ENCODE measurements around the gene TMSB4X. TPM values are rescaled to one million over a fixed set of nuclear protein-coding genes. Genes with fewer than 3 reads are reported as not detected.

The TMSB4X gene
- total RNA-seq, 1 donor from 2014 or later = 2,664 TPM

DNA sequence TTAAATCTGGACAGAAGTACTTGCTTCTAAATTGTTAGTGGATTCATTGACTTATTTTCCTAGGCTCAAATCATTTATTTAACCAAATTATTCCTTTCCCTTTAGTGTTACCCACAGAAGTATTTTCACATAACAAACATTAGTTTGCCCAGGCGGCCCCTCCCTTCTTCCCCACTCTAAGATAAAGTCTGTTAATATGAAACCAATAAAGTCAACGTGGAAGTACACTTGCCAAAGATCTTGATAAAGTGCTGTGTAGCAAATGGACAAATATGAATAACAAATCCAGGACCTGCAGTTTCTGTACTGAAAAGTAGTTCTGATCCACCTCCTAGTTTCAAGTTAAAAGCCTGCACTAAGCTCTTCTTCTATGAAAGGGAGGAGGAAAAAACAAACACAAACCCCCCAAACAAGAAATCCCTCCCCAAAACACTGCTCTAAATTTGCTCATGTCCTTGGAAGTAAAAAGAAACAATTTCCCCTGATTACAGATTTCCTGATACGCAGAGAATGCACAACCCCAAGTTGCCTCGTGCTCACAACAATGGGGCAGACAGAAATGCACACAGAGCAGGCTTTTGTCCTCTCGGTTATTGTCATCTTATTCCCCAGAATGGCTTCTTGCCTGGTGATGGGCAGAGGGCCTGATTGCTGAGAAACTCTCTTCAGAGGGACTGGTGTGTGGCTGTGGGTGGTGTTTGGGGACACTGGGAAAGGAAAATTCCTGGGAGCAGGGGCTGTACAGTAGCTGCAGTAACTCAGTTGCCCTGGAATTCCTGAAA lies 23.2 kb downstream of the TMSB4X start:
- DNase-seq (ENCODE audit: low read depth, low spot score) = peak; percentile 5
- TF ChIP-seq, protein P1, sequence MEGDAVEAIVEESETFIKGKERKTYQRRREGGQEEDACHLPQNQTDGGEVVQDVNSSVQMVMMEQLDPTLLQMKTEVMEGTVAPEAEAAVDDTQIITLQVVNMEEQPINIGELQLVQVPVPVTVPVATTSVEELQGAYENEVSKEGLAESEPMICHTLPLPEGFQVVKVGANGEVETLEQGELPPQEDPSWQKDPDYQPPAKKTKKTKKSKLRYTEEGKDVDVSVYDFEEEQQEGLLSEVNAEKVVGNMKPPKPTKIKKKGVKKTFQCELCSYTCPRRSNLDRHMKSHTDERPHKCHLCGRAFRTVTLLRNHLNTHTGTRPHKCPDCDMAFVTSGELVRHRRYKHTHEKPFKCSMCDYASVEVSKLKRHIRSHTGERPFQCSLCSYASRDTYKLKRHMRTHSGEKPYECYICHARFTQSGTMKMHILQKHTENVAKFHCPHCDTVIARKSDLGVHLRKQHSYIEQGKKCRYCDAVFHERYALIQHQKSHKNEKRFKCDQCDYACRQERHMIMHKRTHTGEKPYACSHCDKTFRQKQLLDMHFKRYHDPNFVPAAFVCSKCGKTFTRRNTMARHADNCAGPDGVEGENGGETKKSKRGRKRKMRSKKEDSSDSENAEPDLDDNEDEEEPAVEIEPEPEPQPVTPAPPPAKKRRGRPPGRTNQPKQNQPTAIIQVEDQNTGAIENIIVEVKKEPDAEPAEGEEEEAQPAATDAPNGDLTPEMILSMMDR (conservative IDR thresholded peaks at IDR 0.05) = no peak
- Mint-ChIP-seq H3K4me3 (peak overlapping the region; percentile 32), H3K27ac (ENCODE audit: unreplicated experiment) (peak overlapping the region; percentile 95), H3K9me3 (peaks cover 3% of the 10 kb centered on the region), H3K36me3 (ENCODE audit: low read depth) (no peaks in the 10 kb centered on the region), H3K4me1 (peaks cover 38% of the 10 kb centered on the region), H3K27me3 (ENCODE audit: low read depth) (no peaks in the 10 kb centered on the region)

DNA sequence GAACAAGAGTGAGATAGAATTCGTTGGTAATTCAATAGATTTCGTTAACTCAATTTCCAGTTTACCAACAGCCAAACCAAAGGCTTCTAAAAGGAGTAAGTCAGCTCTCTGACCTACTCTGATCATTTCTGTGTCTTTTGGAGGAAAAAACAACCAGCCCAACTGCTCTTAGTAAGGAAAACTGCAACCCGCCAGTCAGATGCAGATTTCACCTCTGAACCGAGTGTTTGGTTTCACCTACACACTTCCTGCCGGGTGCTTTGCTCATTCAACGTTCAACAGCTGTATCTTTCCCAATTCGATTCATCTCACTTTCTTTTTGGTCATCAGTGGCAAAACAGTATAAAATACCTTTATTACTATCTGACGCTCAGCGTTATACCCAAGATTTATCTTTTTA lies 24.5 kb downstream of the TMSB4X start:
- Mint-ChIP-seq H3K36me3 (ENCODE audit: low read depth) (no peaks in the 10 kb centered on the region), H3K27me3 (ENCODE audit: low read depth) (no peaks in the 10 kb centered on the region), H3K4me3 (peak overlapping the region; percentile 54), H3K27ac (ENCODE audit: unreplicated experiment) (peak overlapping the region; percentile 84), H3K4me1 (peaks cover 38% of the 10 kb centered on the region), H3K9me3 (peaks cover 3% of the 10 kb centered on the region)
- TF ChIP-seq, protein P1 (conservative IDR thresholded peaks at IDR 0.05) = no peak
- DNase-seq (ENCODE audit: low read depth, low spot score) = no peak

DNA sequence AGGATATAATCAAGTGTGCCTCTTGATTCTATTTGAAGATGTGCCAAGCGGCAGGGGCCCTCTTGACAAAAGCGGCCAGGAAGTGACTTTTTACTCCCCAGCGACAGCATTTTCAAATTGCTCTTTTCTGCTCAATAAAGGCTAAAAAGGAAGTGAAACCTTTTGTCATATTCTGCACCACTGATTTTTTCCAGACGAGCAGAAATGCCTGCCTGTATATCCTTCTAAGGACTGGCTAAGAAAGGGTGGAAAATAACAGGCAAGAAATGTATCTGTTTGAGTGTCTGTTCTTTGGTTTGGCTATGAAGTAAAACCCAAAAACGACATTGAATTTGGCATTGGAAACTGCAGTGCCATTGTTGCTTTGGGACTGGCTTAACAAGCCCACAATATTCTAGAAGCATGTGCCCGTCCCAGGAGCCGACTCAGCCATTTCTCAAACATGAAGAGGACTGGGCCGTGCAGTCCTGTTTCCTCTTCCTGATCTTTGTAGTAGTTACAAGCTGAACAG lies 25.4 kb downstream of the TMSB4X start:
- no peaks in the 10 kb centered on the region for H3K27me3 Mint-ChIP-seq (ENCODE audit: low read depth)
- no peaks in the 10 kb centered on the region for H3K36me3 Mint-ChIP-seq (ENCODE audit: low read depth)
- peaks cover 38% of the 10 kb centered on the region for H3K4me1 Mint-ChIP-seq
- peak overlapping the region; percentile 23 for H3K27ac Mint-ChIP-seq (ENCODE audit: unreplicated experiment)
- DNase-seq (ENCODE audit: low read depth, low spot score) = no peak
- TF ChIP-seq, protein P1 (conservative IDR thresholded peaks at IDR 0.05) = no peak
- H3K4me3 Mint-ChIP-seq = no peak overlapping the region
- H3K9me3 Mint-ChIP-seq = peaks cover 2% of the 10 kb centered on the region

DNA sequence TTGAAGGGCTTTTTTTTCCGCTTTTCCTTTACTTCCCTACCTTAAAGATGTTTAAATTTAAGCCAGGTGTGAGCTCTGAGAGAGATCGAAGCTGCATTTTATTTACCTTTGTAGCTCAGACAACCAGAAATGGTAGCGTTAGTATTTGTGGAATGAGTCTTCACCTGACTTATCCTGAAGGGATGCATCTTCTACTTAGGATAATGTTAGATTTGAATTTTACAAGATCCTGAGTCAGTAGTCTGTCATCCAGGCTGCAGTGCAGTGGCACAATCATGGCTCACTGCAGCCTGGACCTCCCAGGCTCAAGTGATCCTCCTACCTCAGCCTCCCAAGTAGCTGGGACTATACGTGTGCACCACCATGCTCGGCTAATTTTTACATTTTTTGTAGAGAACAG lies 26.2 kb downstream of the TMSB4X start:
- no peaks in the 10 kb centered on the region for H3K27me3 Mint-ChIP-seq (ENCODE audit: low read depth)
- H3K9me3 Mint-ChIP-seq = no peaks in the 10 kb centered on the region
- TF ChIP-seq, protein P1 (conservative IDR thresholded peaks at IDR 0.05) = no peak
- DNase-seq (ENCODE audit: low read depth, low spot score) = no peak
- H3K4me1 Mint-ChIP-seq = peaks cover 38% of the 10 kb centered on the region
- H3K27ac Mint-ChIP-seq (ENCODE audit: unreplicated experiment) = no peak overlapping the region
- H3K36me3 Mint-ChIP-seq (ENCODE audit: low read depth) = no peaks in the 10 kb centered on the region
- no peak overlapping the region for H3K4me3 Mint-ChIP-seq

DNA sequence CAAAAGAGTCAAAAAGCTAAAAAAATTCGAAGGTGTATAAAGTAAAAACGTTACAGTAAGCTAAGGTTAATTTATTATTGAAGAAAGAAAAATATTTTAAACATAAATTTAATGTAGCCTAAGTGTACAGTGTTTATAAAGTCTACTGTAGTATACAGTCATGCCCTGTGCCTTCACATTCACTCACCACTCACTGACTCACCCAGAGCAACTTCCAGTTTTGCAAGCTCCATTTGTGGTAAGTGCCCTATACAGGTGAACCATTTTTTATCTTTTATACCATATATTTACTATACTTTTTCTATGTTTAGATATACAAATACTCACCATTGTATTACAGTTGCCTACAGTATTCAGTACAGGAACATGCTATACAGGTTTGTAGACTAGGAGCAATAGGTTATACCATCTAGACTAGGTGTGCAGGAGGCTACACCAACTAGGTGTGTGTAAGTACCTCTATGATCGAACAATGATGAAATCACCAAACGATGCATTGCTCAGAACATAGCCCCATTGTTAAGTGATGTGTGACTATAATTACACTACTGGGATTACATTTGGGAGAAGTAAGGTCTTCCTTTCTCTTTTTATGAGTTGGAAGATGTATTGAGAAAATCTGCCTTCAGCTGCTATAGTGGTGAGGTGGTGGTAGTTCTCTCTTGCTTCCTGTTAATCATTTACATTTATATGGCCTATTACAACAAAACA lies 27.2 kb downstream of the TMSB4X start:
- no peak overlapping the region for H3K27ac Mint-ChIP-seq (ENCODE audit: unreplicated experiment)
- no peaks in the 10 kb centered on the region for H3K36me3 Mint-ChIP-seq (ENCODE audit: low read depth)
- TF ChIP-seq, protein P1 (conservative IDR thresholded peaks at IDR 0.05) = no peak
- no peaks in the 10 kb centered on the region for H3K27me3 Mint-ChIP-seq (ENCODE audit: low read depth)
- peaks cover 38% of the 10 kb centered on the region for H3K4me1 Mint-ChIP-seq
- H3K4me3 Mint-ChIP-seq = no peak overlapping the region
- DNase-seq (ENCODE audit: low read depth, low spot score) = no peak
- no peaks in the 10 kb centered on the region for H3K9me3 Mint-ChIP-seq

All from neural crest cell (in vitro differentiated cells).